HepG2 (cell line): ENCODE measurements around the gene NEDD8. TPM values are rescaled to one million over a fixed set of nuclear protein-coding genes. Genes with fewer than 3 reads are reported as not detected.

Experiments used
- BCL6 ChIP-seq: IDR thresholded peaks from 2 replicates; pipeline ENCODE4 v1.6.1; 2016; ENCODE audit warnings: missing genetic modification reagents, missing compliant biosample characterization
- CREB1 ChIP-seq, 2 experiments: fragments of 450-650 bp in 1 of 2; IDR thresholded peaks; 2 replicates each; pipeline ENCODE4 v1.6.1; 2016 to 2017; ENCODE audit warnings: control low read depth in 1 of 2, mild to moderate bottlenecking in 1 of 2, missing compliant biosample characterization in 1 of 2, missing genetic modification characterization in 1 of 2
- EED ChIP-seq: sonication (generic); formaldehyde crosslinking; IDR thresholded peaks from 2 replicates; pipeline ENCODE4 v1.5.0; 2020; ENCODE audit warnings: mild to moderate bottlenecking, missing genetic modification reagents
- ELF1 ChIP-seq: sonication (generic); formaldehyde crosslinking; IDR thresholded peaks from 2 replicates; pipeline ENCODE4 v1.4.0; 2020; ENCODE audit warnings: missing genetic modification reagents
- HNF4A ChIP-seq: sonication (generic); formaldehyde crosslinking; IDR thresholded peaks from 2 replicates; pipeline ENCODE4 v1.4.0; 2020; ENCODE audit warnings: missing genetic modification reagents
- KDM5A ChIP-seq: fragments of 200-600 bp; sonication (generic); IDR thresholded peaks from 2 replicates; pipeline ENCODE4 v1.7.0; 2018; ENCODE audit warnings: antibody characterized with exemption, mild to moderate bottlenecking, low read length, borderline replicate concordance
- MBD4 ChIP-seq: IDR thresholded peaks from 2 replicates; pipeline ENCODE4 v1.6.1; 2012; ENCODE audit warnings: low read length, inconsistent platforms, borderline replicate concordance
- MBNL3 ChIP-seq: fragments of 250-450 bp; sonication (Bioruptor Pico); conservative IDR thresholded peaks from 2 replicates; pipeline ENCODE4 v1.8.0; 2022; ENCODE audit warnings: mild to moderate bottlenecking, inconsistent platforms
- MIXL1 ChIP-seq: IDR thresholded peaks from 2 replicates; pipeline ENCODE4 v1.6.1; 2016
- NFRKB ChIP-seq: fragments of 450-650 bp; IDR thresholded peaks from 2 replicates; pipeline ENCODE4 v1.6.1; 2017
- STAG1 ChIP-seq: sonication (generic); formaldehyde crosslinking; IDR thresholded peaks from 2 replicates; pipeline ENCODE4 v1.4.0; 2020; ENCODE audit warnings: missing genetic modification reagents
- TBX2 ChIP-seq: sonication (generic); formaldehyde crosslinking; IDR thresholded peaks from 2 replicates; pipeline ENCODE4 v1.5.0; 2020; ENCODE audit warnings: missing genetic modification reagents, mild to moderate bottlenecking, borderline replicate concordance
- ZFP1 ChIP-seq: IDR thresholded peaks from 2 replicates; pipeline ENCODE4 v1.6.1; 2016
- ZKSCAN5 ChIP-seq: sonication (generic); formaldehyde crosslinking; IDR thresholded peaks from 2 replicates; pipeline ENCODE4 v1.5.1; 2020; ENCODE audit warnings: mild to moderate bottlenecking, missing genetic modification reagents
- ZNF251 ChIP-seq: sonication (generic); formaldehyde crosslinking; IDR thresholded peaks from 2 replicates; pipeline ENCODE4 v1.9.0; 2021; ENCODE audit warnings: mild to moderate bottlenecking, missing genetic modification reagents
- ZNF337 ChIP-seq: sonication (generic); formaldehyde crosslinking; IDR thresholded peaks from 2 replicates; pipeline ENCODE4 v1.5.1; 2020; ENCODE audit warnings: missing genetic modification reagents, low read depth, mild to moderate bottlenecking, borderline replicate concordance
- ZNF670 ChIP-seq: sonication (generic); formaldehyde crosslinking; IDR thresholded peaks from 2 replicates; pipeline ENCODE4 v1.8.0; 2022; ENCODE audit warnings: mild to moderate bottlenecking, missing genetic modification reagents, borderline replicate concordance
- ZNF75D ChIP-seq: sonication (generic); formaldehyde crosslinking; IDR thresholded peaks from 2 replicates; pipeline ENCODE4 v1.8.1; 2023; ENCODE audit warnings: missing genetic modification reagents, mild to moderate bottlenecking, borderline replicate concordance
- ZNF780A ChIP-seq: sonication (generic); formaldehyde crosslinking; IDR thresholded peaks from 2 replicates; pipeline ENCODE4 v1.8.0; 2022; ENCODE audit warnings: mild to moderate bottlenecking, missing genetic modification reagents, moderate library complexity
- polyA plus RNA-seq, 8 experiments: library from polyadenylated mRNA; depleted of rRNA in 3 of 8; stranded (reverse) in 7 of 8; unstranded in 1 of 8; fragments of >200 nt; fragmentation: Illumina TruSeq in 4 of 8; extraction: Trizol in 4 of 8; gene quantifications; 2 replicates each; pipeline versions ENCODE4 v1.2.1 to v1.2.3, GENCODE V29; 2011 to 2016; ENCODE audit warnings: low read depth in 4 of 8, missing spikeins in 1 of 8, mixed read lengths in 1 of 8; ENCODE audit not compliant: insufficient read depth in 1 of 8
- total RNA-seq, 5 experiments: library from RNA; depleted of rRNA; stranded (reverse); fragments of >200 nt; fragmentation: Illumina TruSeq; extraction: Trizol; gene quantifications; 2 replicates each; pipeline ENCODE4 v1.2.3, GENCODE V29; 2016; ENCODE audit warnings: low read depth in 1 of 5
- TF ChIP-seq, protein P1 (sequence below): sonication (generic); formaldehyde crosslinking; IDR thresholded peaks from 2 replicates; pipeline ENCODE4 v1.4.0; 2020; ENCODE audit warnings: missing genetic modification reagents, borderline replicate concordance
- TF ChIP-seq, protein P2 (sequence below): IDR thresholded peaks from 2 replicates; pipeline ENCODE4 v1.6.1; 2016; ENCODE audit warnings: low read depth
- TF ChIP-seq, protein P3 (sequence below): sonication (generic); formaldehyde crosslinking; IDR thresholded peaks from 2 replicates; pipeline ENCODE4 v1.4.0; 2020; ENCODE audit warnings: missing genetic modification reagents

NEDD8 gene
- total and polyA plus RNA-seq, 2 of the 13 experiments (the other 11 are each of a cell fraction or from before 2014, with no cell fraction given) = 535 to 713 TPM

GRCh38 chr14:24212924-24213865, 19.0 kb downstream of the NEDD8 start, which contains the start of gene CHMP4A (continued):
- TF ChIP-seq, protein P1, sequence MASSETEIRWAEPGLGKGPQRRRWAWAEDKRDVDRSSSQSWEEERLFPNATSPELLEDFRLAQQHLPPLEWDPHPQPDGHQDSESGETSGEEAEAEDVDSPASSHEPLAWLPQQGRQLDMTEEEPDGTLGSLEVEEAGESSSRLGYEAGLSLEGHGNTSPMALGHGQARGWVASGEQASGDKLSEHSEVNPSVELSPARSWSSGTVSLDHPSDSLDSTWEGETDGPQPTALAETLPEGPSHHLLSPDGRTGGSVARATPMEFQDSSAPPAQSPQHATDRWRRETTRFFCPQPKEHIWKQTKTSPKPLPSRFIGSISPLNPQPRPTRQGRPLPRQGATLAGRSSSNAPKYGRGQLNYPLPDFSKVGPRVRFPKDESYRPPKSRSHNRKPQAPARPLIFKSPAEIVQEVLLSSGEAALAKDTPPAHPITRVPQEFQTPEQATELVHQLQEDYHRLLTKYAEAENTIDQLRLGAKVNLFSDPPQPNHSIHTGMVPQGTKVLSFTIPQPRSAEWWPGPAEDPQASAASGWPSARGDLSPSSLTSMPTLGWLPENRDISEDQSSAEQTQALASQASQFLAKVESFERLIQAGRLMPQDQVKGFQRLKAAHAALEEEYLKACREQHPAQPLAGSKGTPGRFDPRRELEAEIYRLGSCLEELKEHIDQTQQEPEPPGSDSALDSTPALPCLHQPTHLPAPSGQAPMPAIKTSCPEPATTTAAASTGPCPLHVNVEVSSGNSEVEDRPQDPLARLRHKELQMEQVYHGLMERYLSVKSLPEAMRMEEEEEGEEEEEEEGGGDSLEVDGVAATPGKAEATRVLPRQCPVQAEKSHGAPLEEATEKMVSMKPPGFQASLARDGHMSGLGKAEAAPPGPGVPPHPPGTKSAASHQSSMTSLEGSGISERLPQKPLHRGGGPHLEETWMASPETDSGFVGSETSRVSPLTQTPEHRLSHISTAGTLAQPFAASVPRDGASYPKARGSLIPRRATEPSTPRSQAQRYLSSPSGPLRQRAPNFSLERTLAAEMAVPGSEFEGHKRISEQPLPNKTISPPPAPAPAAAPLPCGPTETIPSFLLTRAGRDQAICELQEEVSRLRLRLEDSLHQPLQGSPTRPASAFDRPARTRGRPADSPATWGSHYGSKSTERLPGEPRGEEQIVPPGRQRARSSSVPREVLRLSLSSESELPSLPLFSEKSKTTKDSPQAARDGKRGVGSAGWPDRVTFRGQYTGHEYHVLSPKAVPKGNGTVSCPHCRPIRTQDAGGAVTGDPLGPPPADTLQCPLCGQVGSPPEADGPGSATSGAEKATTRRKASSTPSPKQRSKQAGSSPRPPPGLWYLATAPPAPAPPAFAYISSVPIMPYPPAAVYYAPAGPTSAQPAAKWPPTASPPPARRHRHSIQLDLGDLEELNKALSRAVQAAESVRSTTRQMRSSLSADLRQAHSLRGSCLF (CRISPR knock-in tag) = peak; percentile 19; the same call in 1 of the 2 replicates
- TF ChIP-seq KDM5A = peak; percentile 98
- TF ChIP-seq STAG1 = peak; percentile 42; the same call in 1 of the 2 replicates
- TF ChIP-seq ZNF75D = peak; percentile 54; the same call in 1 of the 2 replicates
- peak; percentile 89 for TF ChIP-seq EED (CRISPR knock-in tag)
- TF ChIP-seq, protein P2, sequence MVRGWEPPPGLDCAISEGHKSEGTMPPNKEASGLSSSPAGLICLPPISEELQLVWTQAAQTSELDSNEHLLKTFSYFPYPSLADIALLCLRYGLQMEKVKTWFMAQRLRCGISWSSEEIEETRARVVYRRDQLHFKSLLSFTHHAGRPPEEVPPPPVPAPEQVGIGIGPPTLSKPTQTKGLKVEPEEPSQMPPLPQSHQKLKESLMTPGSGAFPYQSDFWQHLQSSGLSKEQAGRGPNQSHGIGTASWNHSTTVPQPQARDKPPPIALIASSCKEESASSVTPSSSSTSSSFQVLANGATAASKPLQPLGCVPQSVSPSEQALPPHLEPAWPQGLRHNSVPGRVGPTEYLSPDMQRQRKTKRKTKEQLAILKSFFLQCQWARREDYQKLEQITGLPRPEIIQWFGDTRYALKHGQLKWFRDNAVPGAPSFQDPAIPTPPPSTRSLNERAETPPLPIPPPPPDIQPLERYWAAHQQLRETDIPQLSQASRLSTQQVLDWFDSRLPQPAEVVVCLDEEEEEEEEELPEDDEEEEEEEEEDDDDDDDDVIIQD (CRISPR knock-in tag) = peak; percentile 98
- TF ChIP-seq MBNL3 (CRISPR knock-in tag) = no peak; the same call in 1 of the 2 replicates
- no peak for TF ChIP-seq ZNF670 (CRISPR knock-in tag)
- peak; percentile 100 for TF ChIP-seq ELF1 (CRISPR knock-in tag)
- peak; percentile 94; the same call in 1 of the 2 replicates for TF ChIP-seq ZNF337
- no peak for TF ChIP-seq ZNF780A (CRISPR knock-in tag)
- 0 out of 2 replicates have a peak, but pooled peaks have one; percentile 24 for TF ChIP-seq ZNF251 (CRISPR knock-in tag)
- peak; percentile 96 for TF ChIP-seq TBX2 (CRISPR knock-in tag)
- TF ChIP-seq, protein P3, sequence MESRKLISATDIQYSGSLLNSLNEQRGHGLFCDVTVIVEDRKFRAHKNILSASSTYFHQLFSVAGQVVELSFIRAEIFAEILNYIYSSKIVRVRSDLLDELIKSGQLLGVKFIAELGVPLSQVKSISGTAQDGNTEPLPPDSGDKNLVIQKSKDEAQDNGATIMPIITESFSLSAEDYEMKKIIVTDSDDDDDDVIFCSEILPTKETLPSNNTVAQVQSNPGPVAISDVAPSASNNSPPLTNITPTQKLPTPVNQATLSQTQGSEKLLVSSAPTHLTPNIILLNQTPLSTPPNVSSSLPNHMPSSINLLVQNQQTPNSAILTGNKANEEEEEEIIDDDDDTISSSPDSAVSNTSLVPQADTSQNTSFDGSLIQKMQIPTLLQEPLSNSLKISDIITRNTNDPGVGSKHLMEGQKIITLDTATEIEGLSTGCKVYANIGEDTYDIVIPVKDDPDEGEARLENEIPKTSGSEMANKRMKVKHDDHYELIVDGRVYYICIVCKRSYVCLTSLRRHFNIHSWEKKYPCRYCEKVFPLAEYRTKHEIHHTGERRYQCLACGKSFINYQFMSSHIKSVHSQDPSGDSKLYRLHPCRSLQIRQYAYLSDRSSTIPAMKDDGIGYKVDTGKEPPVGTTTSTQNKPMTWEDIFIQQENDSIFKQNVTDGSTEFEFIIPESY = peak; percentile 4; the same call in 1 of the 2 replicates
- no peak; the same call in 1 of the 2 replicates for TF ChIP-seq ZFP1 (CRISPR knock-in tag)
- TF ChIP-seq HNF4A (CRISPR knock-in tag) = peak; percentile 65
- peak; percentile 64 for TF ChIP-seq BCL6 (CRISPR knock-in tag)
- peak; percentile 12 for TF ChIP-seq NFRKB
- no peak for TF ChIP-seq MBD4
- TF ChIP-seq CREB1 (IDR thresholded peaks at IDR 0.05) = peak; percentile 99
- no peak for TF ChIP-seq CREB1 (CRISPR knock-in tag; IDR thresholded peaks at IDR 0.05)
- peak; percentile 82 for TF ChIP-seq ZKSCAN5 (CRISPR knock-in tag)
- peak; percentile 87 for TF ChIP-seq MIXL1 (CRISPR knock-in tag)
